Stimulated activated CD4-positive, alpha-beta T cell treated with anti-CD3 and anti-CD28 coated beads, Interleukin-12 subunit alpha, Interleukin-12 subunit beta, amount 100 ng/mL, for 24 hours (primary cell): ENCODE results near the gene NQO1.
A peak's percentile ranks its signal among the peaks of the same experiment; 100 is the strongest.
"Not testable (repeated sequence)": the region's sequence is repeated elsewhere in the genome, so short reads cannot be mapped to it uniquely, and the experiment has no call there.

Experiments
- DNase-seq, 2 experiments: peaks; one replicate each; pipeline ENCODE4 v3.0.0-alpha.2; 2020; ENCODE audit warnings: low read depth in 2 of 2

Gene NQO1

DNA sequence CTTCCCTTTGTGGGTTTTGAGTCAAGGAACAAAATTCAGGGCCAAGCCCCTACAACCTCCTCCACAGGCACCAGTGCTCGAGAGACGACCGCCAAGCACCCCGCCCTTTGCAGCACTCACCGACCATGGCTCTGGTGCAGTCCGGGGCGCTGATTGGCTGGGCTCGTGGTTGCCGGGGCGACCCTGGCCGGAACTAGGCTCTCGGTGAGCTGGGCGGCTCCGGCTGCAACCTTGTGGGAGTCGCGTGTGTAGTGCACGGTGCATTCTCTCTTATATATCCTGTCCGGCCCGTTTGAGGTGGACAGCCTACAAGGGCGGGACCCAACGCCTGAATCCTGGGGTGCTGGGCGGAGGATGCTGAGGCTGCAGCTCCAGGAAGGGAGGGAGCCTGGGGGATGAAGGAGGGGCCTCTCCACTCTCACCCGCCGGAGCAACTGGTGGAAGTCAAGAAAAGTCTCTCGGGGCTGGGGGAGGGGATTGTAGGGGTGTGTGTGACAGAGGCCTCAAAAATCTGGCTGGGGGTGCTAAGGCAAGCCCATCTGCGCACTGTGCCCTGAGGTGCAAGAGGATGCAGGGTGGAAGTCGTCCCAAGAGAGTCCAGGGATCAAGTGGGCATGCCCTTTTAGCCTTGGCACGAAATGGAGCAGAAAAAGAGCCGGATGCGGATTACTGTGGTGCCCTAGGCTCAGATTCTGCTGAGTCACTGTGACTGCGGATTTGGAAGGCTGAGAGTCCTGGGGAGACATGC lies at the start of gene NQO1:
Gene NQO1 (minus strand): TSS at position 248 of the 748 bp plus-strand sequence. CDS start 121 bp downstream, at position 127.
- DNase-seq, result peak; percentile 79 to 91

DNA sequence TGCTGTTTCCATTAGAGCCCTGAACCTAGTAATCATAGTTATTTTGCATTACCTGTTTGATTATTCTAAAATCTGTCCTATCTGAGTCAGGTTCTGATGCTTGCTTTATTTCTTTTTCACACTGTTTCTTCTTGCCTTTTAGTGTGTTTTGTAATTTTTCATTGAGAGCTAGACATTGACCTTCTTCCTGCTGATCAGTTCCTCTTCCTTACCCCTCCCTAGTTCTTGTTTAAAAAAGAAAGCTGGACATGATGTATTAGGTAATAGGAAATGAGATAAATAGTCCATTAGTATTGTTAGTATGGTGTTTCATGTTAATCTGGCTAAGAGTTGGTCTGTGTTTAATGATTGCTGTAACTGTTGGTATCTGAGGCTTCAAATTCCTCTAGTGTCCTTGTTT lies 49.2 kb upstream of the NQO1 start:
- DNase-seq, result no peak

- no peak for DNase-seq
Observed at GRCh38 chr16:69773260-69773947, 47.0 kb upstream of the NQO1 start.

DNA sequence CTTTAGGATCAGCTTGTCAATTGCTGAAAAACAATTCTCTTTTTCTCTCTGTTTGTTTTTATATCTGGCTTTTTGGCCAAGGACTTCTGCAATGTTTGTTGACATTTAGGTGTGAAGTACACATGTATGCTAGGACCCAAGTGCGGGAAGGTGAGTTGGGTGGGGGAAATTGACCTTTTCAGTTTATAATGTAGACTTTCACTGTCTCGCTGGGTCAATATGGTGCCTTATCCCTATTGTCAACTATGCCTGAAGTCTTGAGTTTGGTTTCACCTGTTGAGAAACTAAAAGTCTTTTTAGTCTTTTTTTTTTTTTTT lies 45.2 kb upstream of the NQO1 start:
- DNase-seq, result no peak

DNA sequence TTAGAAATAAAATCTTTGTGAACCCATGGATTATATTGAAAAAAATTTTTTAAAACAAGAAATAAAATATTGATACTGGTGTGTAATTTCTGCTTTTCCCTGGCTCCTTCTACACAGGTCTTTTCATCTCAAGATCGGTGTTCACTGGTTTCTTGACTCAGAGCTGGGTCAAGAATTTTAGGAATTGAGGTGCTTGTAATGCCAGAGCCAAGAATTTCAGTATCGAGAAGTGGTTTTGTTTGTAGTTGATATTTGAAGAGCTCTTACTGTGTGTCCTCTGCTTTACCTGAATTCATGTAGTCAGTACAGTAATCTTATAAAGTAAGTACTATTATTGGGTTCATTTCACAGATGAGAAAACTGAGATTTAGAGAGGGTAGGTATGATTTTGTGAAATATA lies 43.0 kb upstream of the NQO1 start:
- DNase-seq, result no peak

GRCh38 chr16:69768666-69769065 lies 42.3 kb upstream of the NQO1 start:
- no peak for DNase-seq

- no peak for DNase-seq
Observed at GRCh38 chr16:69767459-69768229, 41.3 kb upstream of the NQO1 start.

- no peak for DNase-seq
Observed at GRCh38 chr16:69763599-69763942, 37.2 kb upstream of the NQO1 start.

- no peak for DNase-seq
Observed at GRCh38 chr16:69762814-69763598, 36.6 kb upstream of the NQO1 start.

DNA sequence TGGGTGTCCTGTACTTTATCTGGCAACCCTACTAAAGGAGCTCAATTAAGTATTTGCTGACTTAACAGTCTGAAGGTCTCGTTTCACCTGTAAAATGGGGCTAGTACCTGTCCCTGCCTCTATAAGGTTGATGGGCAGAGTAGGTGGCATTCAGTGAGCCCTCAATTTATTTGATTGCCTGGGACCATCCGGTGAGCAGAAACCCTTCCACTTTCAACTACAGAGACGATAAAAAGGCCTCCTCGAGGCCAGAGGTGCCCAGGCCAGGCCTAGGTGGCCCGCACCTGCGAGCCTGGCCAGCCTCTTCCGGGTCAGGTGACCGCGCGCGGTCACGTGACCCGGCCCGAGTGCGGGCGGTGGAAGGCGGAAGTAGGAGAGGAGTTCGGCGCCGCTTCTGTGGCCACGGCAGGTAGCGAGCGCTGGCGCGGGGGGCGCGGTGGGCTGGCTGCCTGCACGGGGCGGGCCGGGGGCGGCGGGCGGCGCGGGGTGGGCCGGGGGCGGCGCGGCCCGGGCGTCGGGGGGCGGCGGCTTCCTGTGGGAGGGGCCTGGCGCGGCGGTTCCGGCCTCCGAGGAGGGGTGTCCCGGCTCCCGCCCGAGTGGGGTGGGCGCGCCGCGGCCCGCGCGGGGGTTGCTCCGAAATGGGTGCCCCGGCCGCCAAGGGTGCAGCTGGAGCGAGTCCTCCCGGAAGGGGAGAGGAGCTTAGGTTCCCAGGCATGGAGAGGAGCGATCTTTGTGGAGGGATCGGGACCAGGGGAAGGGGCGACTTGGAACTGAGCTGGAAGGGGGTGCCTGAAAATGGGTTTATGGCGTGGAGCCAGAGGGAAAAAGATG lies 35.8 kb upstream of the NQO1 start, which contains the start of gene WWP2:
Gene WWP2 (plus strand): TSS at position 350 of the 831 bp plus-strand sequence. CDS start 24,679 bp downstream, outside the sequence.
- peak; percentile 56 to 59 for DNase-seq

DNA sequence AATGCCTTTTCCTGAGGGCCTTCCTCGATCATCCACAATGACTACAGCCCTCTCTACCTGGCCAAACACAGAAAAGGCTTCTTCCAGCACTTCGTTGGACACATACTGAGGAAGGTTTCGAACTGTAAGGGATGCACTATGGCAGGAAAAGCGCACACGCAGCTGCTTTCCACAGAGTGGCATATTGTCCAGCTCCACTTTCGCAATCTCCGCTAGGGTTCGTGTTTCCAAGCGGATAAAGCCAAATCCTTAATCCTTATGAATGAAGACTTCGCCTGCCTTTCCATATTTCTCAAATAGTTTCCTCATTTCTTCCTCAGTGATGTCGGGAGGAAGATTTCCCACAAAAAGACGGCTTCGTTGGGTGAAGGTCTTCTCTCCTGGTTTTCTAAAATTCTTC lies 31.0 kb upstream of the NQO1 start:
- DNase-seq, result not testable (repeated sequence)

DNA sequence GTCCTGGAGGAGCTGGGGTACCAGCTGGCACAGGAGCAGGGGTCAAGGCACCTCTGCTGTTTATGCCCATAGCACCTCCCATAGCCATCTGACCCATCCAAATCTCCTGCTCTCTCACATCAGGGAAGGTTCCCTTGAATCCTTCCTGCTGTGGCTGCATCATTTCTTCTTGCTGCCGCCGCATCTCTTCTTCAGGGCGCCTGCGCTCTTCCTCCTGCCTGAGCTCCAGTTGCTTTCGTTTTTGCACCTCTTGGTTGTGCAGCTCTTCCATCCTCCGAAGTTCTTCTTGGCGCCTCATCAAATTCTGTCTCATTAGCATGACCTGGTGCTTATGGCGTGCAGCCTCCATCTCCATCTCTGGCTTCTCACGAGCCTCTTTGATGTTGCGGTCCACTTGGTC lies 30.3 kb upstream of the NQO1 start:
- no peak for DNase-seq

DNA sequence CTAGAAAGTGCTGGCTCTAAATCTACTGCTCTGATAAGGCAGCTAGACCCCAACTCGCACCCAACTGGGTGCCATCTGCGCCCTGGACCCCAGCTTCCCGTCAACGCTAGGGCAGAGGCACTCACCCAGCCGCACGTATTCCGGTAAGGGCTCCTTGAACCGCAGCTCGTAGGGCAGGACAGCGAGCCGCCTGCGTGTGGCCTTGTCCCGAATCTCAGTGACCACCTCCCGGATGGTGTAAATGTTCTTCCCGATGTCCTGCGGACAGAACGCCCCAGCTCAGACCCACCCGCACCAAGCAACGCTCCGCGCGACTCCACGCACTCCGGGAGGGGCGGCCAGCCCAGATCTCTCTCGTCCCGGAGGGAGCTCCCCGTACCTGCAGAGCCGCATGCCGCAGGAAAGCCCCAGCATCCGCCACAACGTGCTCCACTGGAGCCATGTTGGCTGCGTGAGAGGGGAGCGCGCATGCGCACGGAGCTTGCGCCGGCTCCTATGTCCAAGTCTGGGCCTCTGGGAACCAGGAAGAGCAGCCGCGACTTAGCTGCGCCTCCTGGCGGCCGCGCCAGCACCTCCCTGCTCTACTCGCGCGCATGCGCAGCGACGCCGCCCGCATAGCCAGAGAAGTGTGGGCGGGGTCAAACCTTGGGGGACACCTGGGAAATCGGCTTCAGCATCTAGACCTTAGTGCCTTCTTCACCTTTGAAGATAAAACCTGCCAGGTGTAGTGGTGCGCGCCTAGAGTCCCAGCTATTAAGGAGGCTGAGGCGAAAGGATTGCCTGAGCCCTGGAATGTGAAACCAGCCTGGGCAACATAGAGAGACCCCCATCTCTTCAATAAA lies 28.3 kb upstream of the NQO1 start, which contains the start of gene NOB1:
Gene NOB1 (minus strand): TSS at position 458 of the 842 bp plus-strand sequence. CDS start 16 bp downstream, at position 442.
- peak; percentile 89 to 93 for DNase-seq

GRCh38 chr16:69754143-69754468 lies 27.7 kb upstream of the NQO1 start:
- no peak for DNase-seq

- no peak for DNase-seq
Observed at GRCh38 chr16:69748694-69749345, 22.5 kb upstream of the NQO1 start.

GRCh38 chr16:69747115-69747514 lies 20.8 kb upstream of the NQO1 start:
- DNase-seq, result no peak

DNA sequence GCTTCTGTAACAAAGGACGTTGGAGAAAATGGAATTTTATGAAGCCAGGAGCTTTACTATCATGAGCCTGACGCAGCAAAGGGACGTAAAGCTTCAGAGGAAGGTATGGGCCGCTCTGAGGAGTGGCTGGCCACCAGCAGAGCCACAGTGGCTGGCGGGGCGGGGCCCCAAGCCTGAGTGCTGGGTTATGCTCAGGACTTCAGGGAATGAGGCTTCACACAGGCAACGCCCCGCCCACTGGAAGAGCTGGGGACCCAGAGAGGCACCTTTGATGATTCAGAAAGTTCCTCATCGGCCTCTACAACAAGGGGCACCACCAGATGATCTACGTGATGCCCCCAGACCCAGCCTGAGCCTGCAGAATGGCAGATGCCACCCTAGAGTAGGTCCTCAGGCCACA lies 19.6 kb upstream of the NQO1 start:
- DNase-seq, result no peak

DNA sequence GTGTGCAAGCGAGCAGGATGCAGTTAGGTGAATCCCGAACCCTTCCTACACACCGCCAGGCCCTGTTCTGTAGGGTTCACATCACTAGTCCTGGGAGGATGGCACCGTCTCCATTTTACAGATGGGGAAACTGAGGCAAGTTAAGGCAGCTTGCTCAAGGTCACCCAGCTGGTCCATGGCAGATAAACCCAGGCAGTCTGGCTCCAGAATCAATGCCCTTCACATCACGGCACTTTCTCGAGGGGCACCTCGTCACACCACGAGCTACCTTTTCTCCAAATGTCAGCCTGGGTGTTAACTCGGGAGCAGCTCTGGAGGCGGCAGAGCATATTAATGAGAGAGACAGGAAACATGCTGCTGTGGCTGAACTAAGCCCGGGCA lies 18.9 kb upstream of the NQO1 start:
- no peak for DNase-seq

DNA sequence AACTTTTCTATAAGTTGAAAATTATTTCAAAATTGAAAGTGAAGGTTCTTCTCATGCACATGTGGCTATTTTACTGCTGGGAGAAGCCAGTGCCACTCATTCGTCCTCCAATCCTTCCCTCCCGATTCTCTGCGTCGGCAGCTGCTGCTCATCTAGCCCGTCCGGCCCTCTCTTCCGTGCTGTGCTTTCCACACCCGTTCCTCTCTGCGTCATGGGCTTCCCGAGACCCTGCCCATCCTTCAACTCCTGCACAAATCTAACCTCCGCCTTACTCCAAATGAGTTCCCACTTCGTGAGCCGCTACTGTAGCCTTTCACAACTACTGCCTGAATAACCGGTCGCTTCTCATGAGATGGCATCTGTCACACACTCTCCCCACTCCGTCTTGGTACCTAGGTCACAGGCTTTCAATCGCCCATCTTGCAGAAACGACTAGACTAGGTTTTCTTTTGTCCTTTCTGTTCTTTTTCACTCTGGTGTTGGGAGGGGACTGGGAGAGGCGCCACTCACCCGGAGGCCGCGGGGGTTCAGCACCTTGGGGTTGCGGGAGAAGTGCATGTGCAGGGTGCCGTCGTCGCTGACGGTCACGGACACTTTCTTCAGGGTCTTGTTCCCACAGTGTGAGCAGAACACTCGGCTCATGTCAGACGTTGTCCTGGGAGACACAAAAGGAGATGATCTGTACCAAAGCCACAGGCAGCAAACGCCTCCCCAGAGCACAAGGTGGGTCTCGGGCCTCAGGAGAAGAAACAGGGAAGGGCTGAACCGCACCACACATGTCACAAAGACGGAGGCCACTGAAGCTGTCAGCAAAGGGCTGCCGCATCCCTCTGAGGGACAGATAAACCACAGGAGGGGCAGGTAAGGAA lies 18.2 kb upstream of the NQO1 start:
- no peak for DNase-seq
